Mucosa of gallbladder (tissue), 1 donor: ENCODE measurements around the gene LRRC23. TPM values are rescaled to one million over a fixed set of nuclear protein-coding genes. Genes with fewer than 3 reads are reported as not detected.

Experiments
- DNase-seq: peaks from one replicate; pipeline ENCODE4 v3.0.0-alpha.2; 2020; ENCODE audit warnings: low spot score
- total RNA-seq: library from RNA; stranded (reverse); gene quantifications from one replicate; pipeline ENCODE4 v1.2.1, GENCODE V29; 2021
- donor health status: DM: no; HTN: no; CAD: no.

LRRC23 gene
- total RNA-seq, 1 donor from 2014 or later = 13.1 TPM

- DNase-seq = no peak
These were observed 39.2 kb downstream of the LRRC23 start, which contains the start of the genes C12orf57 and RNU7-1 for GRCh38 chr12:6943722-6944380. C12orf57 (plus strand) TSS chr12:6944022; CDS start chr12:6944122, 100 bp downstream. RNU7-1 (plus strand) TSS chr12:6943816.

GRCh38 chr12:6944381-6945186, 40.0 kb downstream of the LRRC23 start:
- peak; percentile 94 for DNase-seq

GRCh38 chr12:6945613-6946012, 41.0 kb downstream of the LRRC23 start:
- DNase-seq = no peak

- peak; percentile 92 for DNase-seq
These were observed 41.7 kb downstream of the LRRC23 start for GRCh38 chr12:6946033-6946919.

- DNase-seq = no peak
These were observed 42.3 kb downstream of the LRRC23 start for GRCh38 chr12:6946920-6947374.

- DNase-seq = no peak
These were observed 43.0 kb downstream of the LRRC23 start for GRCh38 chr12:6947615-6948014.

GRCh38 chr12:6948873-6949594, 44.4 kb downstream of the LRRC23 start:
- no peak for DNase-seq

- no peak for DNase-seq
These were observed 45.8 kb downstream of the LRRC23 start for GRCh38 chr12:6950401-6950801.

GRCh38 chr12:6950811-6951540, 46.4 kb downstream of the LRRC23 start, which contains the start of gene PTPN6:
PTPN6 (plus strand) TSS chr12:6951356; CDS start chr12:6951513, 157 bp downstream.
- no peak for DNase-seq

GRCh38 chr12:6951551-6952120, 47.0 kb downstream of the LRRC23 start:
- DNase-seq = no peak

GRCh38 chr12:6952121-6952862, 47.7 kb downstream of the LRRC23 start:
- no peak for DNase-seq

GRCh38 chr12:6952863-6953441, 48.3 kb downstream of the LRRC23 start:
- no peak for DNase-seq

GRCh38 chr12:6953442-6954315, 49.1 kb downstream of the LRRC23 start:
- DNase-seq = peak; percentile 59

GRCh38 chr12:6954316-6955107, 49.9 kb downstream of the LRRC23 start:
- DNase-seq = no peak

- DNase-seq = no peak
These were observed 50.7 kb downstream of the LRRC23 start for GRCh38 chr12:6955108-6956020.
